ENCODE results near the gene MCCC1.

DNA sequence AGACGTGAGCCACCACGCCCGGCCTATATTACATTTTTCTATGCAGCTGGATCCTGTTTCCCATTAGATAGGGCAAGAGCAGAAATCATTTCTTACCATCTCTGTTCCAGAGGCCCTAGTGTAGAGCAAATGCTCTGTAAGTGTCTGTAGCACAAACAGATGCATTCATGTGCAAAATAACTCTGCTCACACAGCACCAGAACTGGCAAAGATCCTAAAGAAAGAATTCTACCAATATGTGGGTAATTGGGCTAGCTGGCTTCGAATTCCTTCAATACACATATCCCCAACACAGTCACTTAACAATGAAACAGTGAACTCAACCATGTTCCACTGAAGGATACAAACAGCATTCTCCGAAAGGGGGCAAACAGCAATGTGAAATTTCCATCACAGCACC is 86.2 kb downstream of the MCCC1 start:
- no peak for TF ChIP-seq POLR2A (IDR thresholded peaks at IDR 0.05; ENCODE audit: low read length)
- TF ChIP-seq GATA1 (IDR thresholded peaks at IDR 0.05; ENCODE audit: low read depth, low read length): no peak
